ENCODE data around the gene WNK2. TPM values are rescaled to one million over a fixed set of nuclear protein-coding genes. Genes with fewer than 3 reads are reported as not detected.
"Not testable (repeated sequence)": the region's sequence is repeated elsewhere in the genome, so short reads cannot be mapped to it uniquely, and the experiment has no call there.

WNK2 gene
- total RNA-seq, 1 experiment from 2014 or later = not detected

GRCh38 chr9:93306081-93306480 lies 122.1 kb downstream of the WNK2 start:
- no peak for DNase-seq (ENCODE audit: low spot score)

GRCh38 chr9:93306579-93307091 lies 122.7 kb downstream of the WNK2 start:
- no peak for DNase-seq (ENCODE audit: low spot score)

DNA sequence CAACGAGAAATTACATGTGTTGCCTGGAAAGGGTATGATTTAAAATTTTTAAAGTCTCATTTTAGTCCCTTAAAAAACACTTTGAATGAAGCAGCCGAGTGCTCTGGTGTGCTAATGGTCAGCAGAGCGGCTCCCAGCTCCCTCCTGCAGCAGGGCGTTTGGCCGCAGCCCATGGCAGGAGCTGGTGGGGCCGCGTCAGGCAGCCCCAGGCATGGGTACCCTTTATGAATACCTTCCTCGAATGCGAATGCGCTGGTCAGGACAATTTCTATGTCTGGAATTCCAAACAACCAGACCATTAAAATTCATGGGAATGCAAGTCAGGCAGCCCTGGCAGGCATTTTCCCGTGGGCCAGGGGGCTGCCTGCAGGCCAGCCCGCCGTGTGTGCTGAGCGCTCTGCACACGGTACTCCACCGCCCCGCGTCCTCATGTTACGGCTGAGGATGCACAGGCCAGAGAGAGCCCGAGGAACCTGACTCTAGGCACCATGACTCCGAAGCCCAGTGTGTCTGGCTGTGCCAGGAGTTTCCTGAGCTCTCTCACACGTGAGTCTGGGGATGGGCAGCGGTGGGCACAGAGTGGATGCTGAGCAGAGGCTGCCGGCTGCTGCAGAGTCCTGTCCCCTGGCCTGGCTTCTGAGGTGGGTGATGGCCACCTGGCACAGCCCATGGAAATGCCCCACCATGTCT lies 123.7 kb downstream of the WNK2 start:
- DNase-seq (ENCODE audit: low spot score) = no peak

GRCh38 chr9:93308158-93308602 lies 124.2 kb downstream of the WNK2 start:
- DNase-seq (ENCODE audit: low spot score) = no peak

- DNase-seq (ENCODE audit: low spot score) = no peak
Observed at GRCh38 chr9:93308676-93309075, 124.7 kb downstream of the WNK2 start.

- DNase-seq (ENCODE audit: low spot score) = no peak
Observed at GRCh38 chr9:93309889-93310425, 126.0 kb downstream of the WNK2 start.

GRCh38 chr9:93315118-93315517 lies 131.2 kb downstream of the WNK2 start:
- no peak for DNase-seq (ENCODE audit: low spot score)

DNA sequence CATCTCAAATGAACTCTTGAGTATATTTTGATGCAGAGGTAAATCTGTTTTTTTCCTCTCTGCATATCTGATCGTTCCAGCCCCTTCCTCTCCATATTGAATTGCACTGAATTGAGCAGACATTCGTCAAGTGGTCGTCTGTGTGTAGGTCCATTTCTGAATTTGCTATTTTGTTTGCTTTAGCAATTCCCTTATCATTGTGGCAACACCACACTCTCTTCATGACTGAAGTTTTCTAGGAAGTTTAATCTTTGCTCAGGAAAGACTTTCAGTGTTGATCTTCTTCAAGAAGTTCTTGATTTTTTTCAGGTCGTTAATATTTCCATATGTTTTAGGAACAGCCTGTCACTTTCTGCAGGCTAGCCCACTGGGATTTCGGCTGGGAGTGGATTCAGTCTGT lies 132.0 kb downstream of the WNK2 start:
- no peak for DNase-seq (ENCODE audit: low spot score)

- no peak for DNase-seq (ENCODE audit: low spot score)
Observed at GRCh38 chr9:93316726-93317494, 133.0 kb downstream of the WNK2 start.

GRCh38 chr9:93317495-93318094 lies 133.7 kb downstream of the WNK2 start:
- DNase-seq (ENCODE audit: low spot score) = no peak

DNA sequence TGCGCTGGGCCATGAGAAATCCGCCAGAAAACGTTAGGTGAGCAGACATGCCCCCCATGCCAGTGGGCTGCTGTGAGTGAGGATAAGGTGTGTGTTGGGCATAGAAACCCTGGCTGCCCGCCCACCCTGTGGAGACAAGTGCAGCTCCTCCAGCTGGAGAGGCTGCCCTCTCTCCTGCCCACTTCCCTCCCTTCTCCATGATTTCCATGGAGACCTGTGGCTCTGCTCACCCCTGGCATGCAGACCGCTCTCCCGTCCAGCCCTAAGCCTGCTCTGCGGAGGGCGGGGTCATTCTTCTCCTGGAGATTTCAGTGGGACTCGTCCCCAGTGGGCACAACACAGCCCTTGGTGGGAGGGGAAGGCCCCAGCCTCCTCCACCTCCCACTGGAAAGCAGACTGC lies 134.5 kb downstream of the WNK2 start:
- no peak for DNase-seq (ENCODE audit: low spot score)

- no peak for DNase-seq (ENCODE audit: low spot score)
Observed at GRCh38 chr9:93319301-93319991, 135.5 kb downstream of the WNK2 start.

- no peak for DNase-seq (ENCODE audit: low spot score)
Observed at GRCh38 chr9:93319992-93320500, 136.1 kb downstream of the WNK2 start.

DNA sequence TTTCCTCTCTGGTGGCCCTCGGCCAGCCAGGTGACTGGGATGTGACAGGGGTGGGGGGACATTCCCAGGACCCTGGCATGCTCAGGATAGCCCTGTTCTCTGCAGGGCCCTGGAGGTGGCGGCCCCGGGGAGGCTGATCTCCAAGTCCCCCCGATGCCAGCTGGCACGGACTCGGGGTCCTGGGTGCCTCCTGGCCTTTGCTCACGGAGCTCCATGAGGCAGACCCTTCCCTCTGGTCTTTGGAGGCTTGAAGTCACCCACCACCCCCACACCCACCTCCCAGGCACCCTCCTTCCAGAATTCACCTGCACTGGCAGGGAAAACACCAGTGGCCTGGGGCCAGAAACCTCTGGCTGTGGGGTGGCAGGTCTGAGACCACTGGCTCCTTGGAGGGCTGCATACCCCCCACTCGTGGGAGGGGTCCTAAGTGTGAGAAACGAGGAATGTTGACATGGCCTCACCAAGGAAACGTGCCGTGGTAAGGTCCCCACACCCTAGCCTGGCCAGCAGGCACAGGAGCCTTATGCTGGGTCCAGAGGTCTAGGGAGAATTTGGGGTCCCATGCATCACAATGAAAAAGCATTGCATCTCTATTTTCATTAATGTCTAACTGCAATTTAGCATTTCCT lies 136.8 kb downstream of the WNK2 start:
- DNase-seq (ENCODE audit: low spot score) = no peak

DNA sequence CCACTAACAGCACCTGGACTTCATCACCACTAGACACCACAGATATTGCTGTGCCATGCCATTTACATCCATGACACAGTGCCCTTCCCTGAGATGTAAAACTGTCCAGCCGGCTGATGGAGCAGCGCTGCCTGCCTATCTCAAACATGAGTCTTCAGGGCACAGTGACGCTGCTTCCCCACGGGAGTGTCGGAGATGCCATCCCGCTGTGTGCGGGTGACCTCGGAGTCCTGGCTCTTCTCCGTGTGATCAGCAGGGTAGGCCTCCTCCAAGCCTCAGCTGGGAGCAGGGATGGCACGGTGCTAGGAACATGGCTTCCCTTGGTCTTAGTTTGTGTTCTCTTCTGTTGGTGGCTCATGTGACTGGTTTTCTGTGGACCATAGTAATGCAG lies 137.3 kb downstream of the WNK2 start:
- DNase-seq (ENCODE audit: low spot score) = no peak

DNA sequence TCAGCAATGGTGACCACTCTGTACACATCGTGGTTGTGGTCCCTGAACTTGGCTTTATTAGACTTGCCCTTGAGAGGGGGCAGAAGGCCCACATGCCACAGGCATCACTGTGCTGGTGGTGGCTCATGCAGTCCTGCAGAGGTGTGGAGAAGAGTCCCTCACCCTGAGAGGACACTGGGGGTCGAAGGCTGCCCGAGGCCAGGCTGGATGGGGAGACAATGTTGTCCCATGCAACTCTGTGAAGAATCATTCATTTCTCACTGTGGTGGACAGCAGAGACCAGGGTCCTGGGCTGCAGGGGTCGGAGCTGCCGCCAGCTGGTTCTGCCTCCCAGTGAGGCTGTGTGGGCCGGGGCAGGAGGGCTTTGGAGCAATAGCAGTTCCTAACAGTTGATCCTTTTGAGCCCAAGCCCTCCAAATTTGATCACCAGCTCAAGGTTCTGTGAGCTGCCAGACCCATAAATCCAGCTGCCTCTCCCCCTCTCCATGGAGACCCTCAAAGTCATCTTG lies 139.6 kb downstream of the WNK2 start:
- not testable (repeated sequence) for DNase-seq (ENCODE audit: low spot score)

- DNase-seq (ENCODE audit: low spot score) = no peak
Observed at GRCh38 chr9:93324191-93324834, 140.4 kb downstream of the WNK2 start.

DNA sequence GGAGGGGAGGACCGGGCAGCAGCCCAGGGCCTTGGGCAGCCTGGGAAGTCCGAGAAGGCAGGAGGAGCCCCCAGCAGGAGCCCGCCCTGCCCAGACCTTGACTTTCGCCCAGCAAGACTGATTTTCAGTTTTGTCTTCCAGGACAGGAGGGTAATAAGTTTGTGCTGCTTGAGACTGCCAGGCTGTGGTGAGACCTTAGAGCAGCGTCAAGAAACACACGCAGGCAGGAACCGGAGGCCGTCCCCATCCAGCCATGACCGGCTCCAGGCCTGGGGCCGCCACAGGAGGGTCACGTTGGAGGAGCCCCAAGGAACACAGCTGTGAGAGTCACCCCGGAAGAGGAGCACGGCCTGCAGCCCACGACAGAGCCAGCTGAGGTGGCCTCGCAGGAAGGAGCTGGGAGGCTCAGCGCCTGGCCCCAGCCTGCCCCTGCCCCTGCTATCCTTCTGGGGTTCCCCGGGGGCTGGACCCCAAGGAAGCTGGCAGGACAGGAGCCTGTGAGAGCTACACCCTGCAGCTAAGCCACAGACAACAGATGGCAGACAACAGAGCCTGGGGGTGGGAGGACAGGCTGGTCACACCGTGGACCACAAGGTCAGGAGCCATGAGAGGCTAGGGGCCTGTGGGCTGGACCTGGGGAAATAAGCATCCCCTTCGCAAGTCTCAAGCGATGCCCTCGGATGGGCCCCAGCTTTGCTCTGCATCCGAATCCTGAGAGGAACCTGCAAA lies 141.5 kb downstream of the WNK2 start:
- no peak for DNase-seq (ENCODE audit: low spot score)

GRCh38 chr9:93326056-93326455 lies 142.1 kb downstream of the WNK2 start:
- DNase-seq (ENCODE audit: low spot score) = peak; percentile 27

GRCh38 chr9:93326654-93327053 lies 142.7 kb downstream of the WNK2 start:
- DNase-seq (ENCODE audit: low spot score) = no peak
